ENCODE data around the gene RABL6. TPM values are rescaled to one million over a fixed set of nuclear protein-coding genes. Genes with fewer than 3 reads are reported as not detected.
A peak's percentile ranks its signal among the peaks of the same experiment; 100 is the strongest.

RABL6 gene
- total RNA-seq, 2 donors from 2014 or later: 69.8 to 72.8 TPM

- WGBS, 2 donors: 1 to 3% methylated on average over 7 to 61 of the region's 76 CpGs
- H3K36me3 ChIP-seq (replicated peaks in 1 of 2; ENCODE audit: insufficient read depth in 1 of 2, low read depth in 2 of 2): no peaks in the 10 kb centered on the region
- DNase-seq (peak in 2 of 4 donors; percentile 36 to 43), ATAC-seq (peak; percentile 69)
- TF ChIP-seq POLR2A (IDR thresholded peaks at IDR 0.05) (no peak), CTCF (IDR thresholded peaks at IDR 0.05) (no peak)
- peaks cover 31% of the 10 kb centered on the region for H3K4me1 ChIP-seq
- H3K4me3 ChIP-seq: peak overlapping the region; percentile 73 to 98
- peak overlapping the region; percentile 43 to 87 (median 80) for H3K27ac ChIP-seq
- intact Hi-C loops (cut with DNase I): no loop called here
- H3K9me3 ChIP-seq: no peaks in the 10 kb centered on the region
- H3K27me3 ChIP-seq: no peaks in the 10 kb centered on the region
Observed at GRCh38 chr9:136886610-136887597, 79.2 kb downstream of the RABL6 start.

GRCh38 chr9:136888454-136888853, 80.7 kb downstream of the RABL6 start:
- Histone ChIP-seq H3K36me3 (replicated peaks in 1 of 2; ENCODE audit: insufficient read depth in 1 of 2, low read depth in 2 of 2) (no peaks in the 10 kb centered on the region), H3K9me3 (no peaks in the 10 kb centered on the region), H3K27ac (no peak overlapping the region), H3K27me3 (no peaks in the 10 kb centered on the region), H3K4me3 (no peak overlapping the region), H3K4me1 (peaks cover 26% of the 10 kb centered on the region)
- no peak for ATAC-seq
- no peak for DNase-seq
- WGBS, 2 donors: 80 to 82% methylated on average over 7 to 8 of the region's 8 CpGs
- intact Hi-C loops (cut with DNase I): no loop called here
- no peak for TF ChIP-seq CTCF (IDR thresholded peaks at IDR 0.05)
- no peak for TF ChIP-seq POLR2A (IDR thresholded peaks at IDR 0.05)

- intact Hi-C loops (cut with DNase I): no loop called here
- DNase-seq: no peak
- H3K4me1 ChIP-seq: peaks cover 26% of the 10 kb centered on the region
- H3K27me3 ChIP-seq: no peaks in the 10 kb centered on the region
- TF ChIP-seq CTCF (IDR thresholded peaks at IDR 0.05) (no peak), POLR2A (IDR thresholded peaks at IDR 0.05) (no peak)
- ATAC-seq: no peak
- no peaks in the 10 kb centered on the region for H3K36me3 ChIP-seq (replicated peaks in 1 of 2; ENCODE audit: insufficient read depth in 1 of 2, low read depth in 2 of 2)
- no peaks in the 10 kb centered on the region for H3K9me3 ChIP-seq
- 90 to 94% methylated on average over 37 to 39 of the region's 42 CpGs for WGBS, 2 donors
- no peak overlapping the region for H3K4me3 ChIP-seq
- H3K27ac ChIP-seq: no peak overlapping the region
Observed at GRCh38 chr9:136889858-136890257, 82.1 kb downstream of the RABL6 start.

- intact Hi-C loops (cut with DNase I): no loop called here
- no peaks in the 10 kb centered on the region for H3K9me3 ChIP-seq
- H3K27me3 ChIP-seq: no peaks in the 10 kb centered on the region
- DNase-seq: no peak
- no peaks in the 10 kb centered on the region for H3K36me3 ChIP-seq (replicated peaks in 1 of 2; ENCODE audit: insufficient read depth in 1 of 2, low read depth in 2 of 2)
- H3K4me3 ChIP-seq: no peak overlapping the region
- H3K27ac ChIP-seq: no peak overlapping the region
- no peak for ATAC-seq
- no peak for TF ChIP-seq POLR2A (IDR thresholded peaks at IDR 0.05)
- no peak for TF ChIP-seq CTCF (IDR thresholded peaks at IDR 0.05)
- WGBS, 2 donors: 75 to 86% methylated on average over 5 to 13 of the region's 13 CpGs
- H3K4me1 ChIP-seq: peaks cover 18% of the 10 kb centered on the region
Observed at GRCh38 chr9:136890661-136891060, 82.9 kb downstream of the RABL6 start.

Small RNAs within 50 kb of the gene (microRNA-seq; reads per million reads assigned to microRNA genes)
- 0 reads per million in 2 donors for gene MIR4292 (ENCODE audit: borderline number of aligned reads in 2 of 2, borderline replicate concordance in 2 of 2)
- 0.45 to 1.9 reads per million in 2 donors for gene MIR4479 (ENCODE audit: borderline number of aligned reads in 2 of 2, borderline replicate concordance in 2 of 2)

Small RNAs within 50 kb of the gene (small RNA-seq; reads per million reads assigned to genes)
- gene AL355987.2 (not detected), gene ATP6V1G1P3 (not detected), gene MIR4292 (not detected), gene MIR4479 (not detected)

Other genes with a start within 250 kb of the RABL6 start
- 10 to 100 TPM; 14.8 to 47.0 TPM for gene EGFL7, start 145.0 kb upstream of the RABL6 start, total RNA-seq
- gene AGPAT2, start 120.5 kb upstream of the RABL6 start, total RNA-seq: 100 to 1,000 TPM in 1 of 2 donors, 10 to 100 TPM in 1; 94.2 to 275 TPM
- gene DIPK1B, start 95.4 kb upstream of the RABL6 start, total RNA-seq: 10 to 100 TPM in 1 of 2 donors, 1 to 10 TPM in 1; 2.0 to 25.7 TPM
- gene LCN10, start 65.0 kb upstream of the RABL6 start, total RNA-seq: 1 to 10 TPM in 1 of 2 donors, under 1 TPM in 1; 0.78 to 4.6 TPM
- not detected for gene LCN6, start 59.4 kb upstream of the RABL6 start, total RNA-seq
- gene LCN8, start 49.7 kb upstream of the RABL6 start, total RNA-seq: not detected
- not detected for gene LCN15, start 43.4 kb upstream of the RABL6 start, total RNA-seq
- gene TMEM141, start 16.6 kb upstream of the RABL6 start, total RNA-seq: 10 to 100 TPM; 45.1 to 52.1 TPM
- 10 to 100 TPM in 1 of 2 donors, 1 to 10 TPM in 1; 3.3 to 14.5 TPM for gene CCDC183, start 11.6 kb upstream of the RABL6 start, total RNA-seq
- 10 to 100 TPM in 1 of 2 donors, 1 to 10 TPM in 1; 5.2 to 13.2 TPM for gene AJM1, start 34.5 kb downstream of the RABL6 start, total RNA-seq
- gene PHPT1, start 41.5 kb downstream of the RABL6 start, total RNA-seq: 10 to 100 TPM; 60.6 to 65.6 TPM
- gene MAMDC4, start 44.4 kb downstream of the RABL6 start, total RNA-seq: 10 to 100 TPM in 1 of 2 donors, 1 to 10 TPM in 1; 6.5 to 25.7 TPM
- 100 to 1,000 TPM; 196 to 238 TPM for gene EDF1, start 58.4 kb downstream of the RABL6 start, total RNA-seq
- gene TRAF2, start 78.6 kb downstream of the RABL6 start, total RNA-seq: 10 to 100 TPM in 1 of 2 donors, 1 to 10 TPM in 1; 5.2 to 30.7 TPM
- gene FBXW5, start 136.8 kb downstream of the RABL6 start, total RNA-seq: 100 to 1,000 TPM; 156 to 161 TPM
- gene C8G, start 137.3 kb downstream of the RABL6 start, total RNA-seq: not detected
- 1 to 10 TPM; 1.3 to 4.9 TPM for gene LCN12, start 144.3 kb downstream of the RABL6 start, total RNA-seq
- 10 to 100 TPM; 17.8 to 48.0 TPM for gene PTGDS, start 169.6 kb downstream of the RABL6 start, total RNA-seq
- not detected for gene LCNL1, start 175.0 kb downstream of the RABL6 start, total RNA-seq
- 10 to 100 TPM; 34.0 to 97.2 TPM for gene PAXX, start 184.5 kb downstream of the RABL6 start, total RNA-seq
- gene CLIC3, start 188.6 kb downstream of the RABL6 start, total RNA-seq: 1 to 10 TPM in 1 of 2 donors, not detected in 1; 2.0 TPM
- 10 to 100 TPM; 28.7 to 29.6 TPM for gene ABCA2, start 220.3 kb downstream of the RABL6 start, total RNA-seq
- gene FUT7, start 224.1 kb downstream of the RABL6 start, total RNA-seq: not detected
- gene NPDC1, start 238.2 kb downstream of the RABL6 start, total RNA-seq: 100 to 1,000 TPM in 1 of 2 donors, 10 to 100 TPM in 1; 72.1 to 105 TPM
- 1 to 10 TPM; 1.3 to 1.6 TPM for gene ENTPD2, start 246.1 kb downstream of the RABL6 start, total RNA-seq

All from body of pancreas (tissue), 4 donors.